Kidney epithelial cell (primary cell): ENCODE data around the gene SMKR1. TPM values are rescaled to one million over a fixed set of nuclear protein-coding genes. Genes with fewer than 3 reads are reported as not detected.

ENCODE experiments used
- DNase-seq: peaks from one replicate; pipeline ENCODE4 v3.0.0-alpha.2; 2010; ENCODE audit warnings: low read depth
- H3K27me3 ChIP-seq: 2 replicates; pipeline ENCODE4 v1.6.0; 2011; ENCODE audit warnings: low read length; ENCODE audit not compliant: control insufficient read depth, insufficient read depth
- H3K36me3 ChIP-seq: 2 replicates; pipeline ENCODE4 v1.5.1; 2011; ENCODE audit warnings: low read length; ENCODE audit not compliant: control insufficient read depth, insufficient read depth
- H3K4me3 ChIP-seq: 2 replicates; pipeline ENCODE4 v1.5.1; 2011; ENCODE audit warnings: low read depth, mild to moderate bottlenecking, control low read depth, low read length
- CTCF ChIP-seq: IDR thresholded peaks from 2 replicates; pipeline ENCODE4 v1.5.1; 2011; ENCODE audit warnings: mild to moderate bottlenecking, moderate library complexity, low read length, control low read depth, inconsistent platforms; ENCODE audit not compliant: insufficient read depth, poor library complexity, severe bottlenecking
- total RNA-seq: library from RNA; depleted of rRNA; stranded (reverse); fragments of >200 nt; gene quantifications from 2 replicates; pipeline ENCODE4 v1.2.3, GENCODE V29; 2015

Gene SMKR1
- total RNA-seq, 1 donor from 2014 or later = not detected

- H3K4me3 ChIP-seq = no peak overlapping the region
- H3K27me3 ChIP-seq = no peaks in the 10 kb centered on the region
- H3K36me3 ChIP-seq = no peaks in the 10 kb centered on the region
- no peak for DNase-seq
- no peak for TF ChIP-seq CTCF
These were observed 12.4 kb downstream of the SMKR1 start for GRCh38 chr7:129514683-129515082.

GRCh38 chr7:129515381-129515780, 13.1 kb downstream of the SMKR1 start:
- Histone ChIP-seq H3K36me3 (no peaks in the 10 kb centered on the region), H3K27me3 (no peaks in the 10 kb centered on the region), H3K4me3 (no peak overlapping the region)
- no peak for TF ChIP-seq CTCF
- DNase-seq = no peak

GRCh38 chr7:129517931-129518330, 15.6 kb downstream of the SMKR1 start:
- Histone ChIP-seq H3K27me3 (peaks cover 11% of the 10 kb centered on the region), H3K36me3 (no peaks in the 10 kb centered on the region), H3K4me3 (no peak overlapping the region)
- DNase-seq = no peak
- TF ChIP-seq CTCF = no peak

GRCh38 chr7:129519464-129519863, 17.1 kb downstream of the SMKR1 start:
- Histone ChIP-seq H3K4me3 (no peak overlapping the region), H3K36me3 (no peaks in the 10 kb centered on the region), H3K27me3 (peaks cover 13% of the 10 kb centered on the region)
- TF ChIP-seq CTCF = no peak
- no peak for DNase-seq

- H3K4me3 ChIP-seq = no peak overlapping the region
- H3K36me3 ChIP-seq = no peaks in the 10 kb centered on the region
- no peak for DNase-seq
- H3K27me3 ChIP-seq = peaks cover 13% of the 10 kb centered on the region
- no peak for TF ChIP-seq CTCF
These were observed 20.0 kb downstream of the SMKR1 start for GRCh38 chr7:129522088-129522970.

- no peak for DNase-seq
- H3K27me3 ChIP-seq = peaks cover 13% of the 10 kb centered on the region
- no peaks in the 10 kb centered on the region for H3K36me3 ChIP-seq
- TF ChIP-seq CTCF = no peak
- no peak overlapping the region for H3K4me3 ChIP-seq
These were observed 20.6 kb downstream of the SMKR1 start for GRCh38 chr7:129522971-129523340.
